GM19468 (cell line): Measurements from ENCODE around the gene ATIC.
"Not testable (repeated sequence)": the region's sequence is repeated elsewhere in the genome, so short reads cannot be mapped to it uniquely, and the experiment has no call there.

ENCODE experiments used
- ATAC-seq: cut with Tn5 transposase; IDR thresholded peaks from one replicate; pipeline ENCODE4 v1.9.1; 2021; ENCODE audit warnings: mild to moderate bottlenecking, moderate library complexity, moderate number of reproducible peaks; ENCODE audit not compliant: unreplicated experiment; ENCODE audit errors: extremely low read depth

Gene ATIC

GRCh38 chr2:215358891-215359575 is 47.2 kb downstream of the ATIC start:
- no peak for ATAC-seq

- no peak for ATAC-seq
Measured at GRCh38 chr2:215359576-215359922, 47.7 kb downstream of the ATIC start.

GRCh38 chr2:215360059-215360458 is 48.2 kb downstream of the ATIC start:
- not testable (repeated sequence) for ATAC-seq

GRCh38 chr2:215360596-215360995 is 48.7 kb downstream of the ATIC start:
- ATAC-seq, result no peak

- ATAC-seq, result no peak
Measured at GRCh38 chr2:215361211-215361875, 49.5 kb downstream of the ATIC start.

- ATAC-seq, result no peak
Measured at GRCh38 chr2:215361876-215362561, 50.2 kb downstream of the ATIC start.

- no peak for ATAC-seq
Measured at GRCh38 chr2:215362562-215362904, 50.7 kb downstream of the ATIC start.

GRCh38 chr2:215363039-215363438 is 51.2 kb downstream of the ATIC start:
- ATAC-seq, result no peak

GRCh38 chr2:215363461-215364156 is 51.8 kb downstream of the ATIC start:
- no peak for ATAC-seq

- no peak for ATAC-seq
Measured at GRCh38 chr2:215364157-215365155, 52.6 kb downstream of the ATIC start.

GRCh38 chr2:215365184-215365658 is 53.4 kb downstream of the ATIC start:
- no peak for ATAC-seq

GRCh38 chr2:215366440-215367032 is 54.7 kb downstream of the ATIC start:
- no peak for ATAC-seq

- no peak for ATAC-seq
Measured at GRCh38 chr2:215367662-215368492, 56.0 kb downstream of the ATIC start.

- ATAC-seq, result no peak
Measured at GRCh38 chr2:215368493-215368809, 56.6 kb downstream of the ATIC start.

GRCh38 chr2:215369181-215369760 is 57.4 kb downstream of the ATIC start:
- ATAC-seq, result no peak

GRCh38 chr2:215370112-215370965 is 58.5 kb downstream of the ATIC start:
- no peak for ATAC-seq
